ENCODE measurements around the gene HEATR3.

Gene HEATR3

DNA sequence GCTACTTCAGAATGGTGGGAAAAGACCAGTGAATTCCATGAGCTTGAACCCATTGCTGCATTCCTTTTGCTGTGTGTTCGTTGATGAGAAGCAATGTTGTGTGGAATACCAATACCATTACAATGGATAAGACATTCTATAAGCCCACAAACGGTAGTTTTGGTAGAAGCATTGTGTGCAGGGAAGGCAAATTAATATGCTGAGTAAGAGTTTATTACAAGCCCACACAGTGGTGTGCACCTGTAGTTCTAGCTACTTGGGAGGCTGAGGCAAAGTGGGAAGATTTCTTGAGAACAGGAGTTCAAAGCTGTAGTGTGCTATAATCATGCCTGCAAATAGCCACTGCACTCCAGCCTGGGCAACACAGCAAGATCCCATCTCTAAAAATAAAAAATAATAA is 67.4 kb downstream of the HEATR3 start:
- H3K4me3 ChIP-seq (replicated peaks in 1 of 2; ENCODE audit: low read depth in 2 of 2, low read length in 2 of 2): no peak overlapping the region

DNA sequence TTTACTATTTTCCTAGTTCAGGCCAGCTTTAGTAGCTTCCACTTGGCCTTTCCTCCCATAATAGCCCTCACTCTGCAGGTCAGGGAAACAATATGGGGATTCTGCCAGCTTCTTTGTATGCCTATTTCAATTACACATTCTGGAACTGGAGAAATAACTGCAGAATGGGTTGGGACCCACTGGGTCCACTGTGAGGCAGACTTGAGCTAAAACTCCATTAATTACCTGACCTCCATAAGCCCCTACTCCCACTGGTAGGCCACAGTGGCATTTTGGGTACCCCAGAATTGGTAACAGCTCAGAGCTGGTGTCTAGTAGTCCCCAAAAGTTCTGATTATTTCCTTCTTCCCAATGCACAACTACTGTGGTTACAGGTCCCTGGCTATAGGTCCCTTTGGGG is 70.6 kb downstream of the HEATR3 start:
- no peak for DNase-seq (ENCODE audit: low read depth in 2 of 2)
- TF ChIP-seq, protein P1, sequence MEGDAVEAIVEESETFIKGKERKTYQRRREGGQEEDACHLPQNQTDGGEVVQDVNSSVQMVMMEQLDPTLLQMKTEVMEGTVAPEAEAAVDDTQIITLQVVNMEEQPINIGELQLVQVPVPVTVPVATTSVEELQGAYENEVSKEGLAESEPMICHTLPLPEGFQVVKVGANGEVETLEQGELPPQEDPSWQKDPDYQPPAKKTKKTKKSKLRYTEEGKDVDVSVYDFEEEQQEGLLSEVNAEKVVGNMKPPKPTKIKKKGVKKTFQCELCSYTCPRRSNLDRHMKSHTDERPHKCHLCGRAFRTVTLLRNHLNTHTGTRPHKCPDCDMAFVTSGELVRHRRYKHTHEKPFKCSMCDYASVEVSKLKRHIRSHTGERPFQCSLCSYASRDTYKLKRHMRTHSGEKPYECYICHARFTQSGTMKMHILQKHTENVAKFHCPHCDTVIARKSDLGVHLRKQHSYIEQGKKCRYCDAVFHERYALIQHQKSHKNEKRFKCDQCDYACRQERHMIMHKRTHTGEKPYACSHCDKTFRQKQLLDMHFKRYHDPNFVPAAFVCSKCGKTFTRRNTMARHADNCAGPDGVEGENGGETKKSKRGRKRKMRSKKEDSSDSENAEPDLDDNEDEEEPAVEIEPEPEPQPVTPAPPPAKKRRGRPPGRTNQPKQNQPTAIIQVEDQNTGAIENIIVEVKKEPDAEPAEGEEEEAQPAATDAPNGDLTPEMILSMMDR (IDR thresholded peaks at IDR 0.05; ENCODE audit: low read depth, low read length): no peak
- no peak overlapping the region for H3K4me3 ChIP-seq (replicated peaks in 1 of 2; ENCODE audit: low read depth in 2 of 2, low read length in 2 of 2)

More for the DNA sequence above, 67.4 kb downstream of the HEATR3 start:
- no peak for DNase-seq (ENCODE audit: low read depth in 2 of 2)
- TF ChIP-seq, protein P1 (IDR thresholded peaks at IDR 0.05; ENCODE audit: low read depth, low read length): no peak

DNA sequence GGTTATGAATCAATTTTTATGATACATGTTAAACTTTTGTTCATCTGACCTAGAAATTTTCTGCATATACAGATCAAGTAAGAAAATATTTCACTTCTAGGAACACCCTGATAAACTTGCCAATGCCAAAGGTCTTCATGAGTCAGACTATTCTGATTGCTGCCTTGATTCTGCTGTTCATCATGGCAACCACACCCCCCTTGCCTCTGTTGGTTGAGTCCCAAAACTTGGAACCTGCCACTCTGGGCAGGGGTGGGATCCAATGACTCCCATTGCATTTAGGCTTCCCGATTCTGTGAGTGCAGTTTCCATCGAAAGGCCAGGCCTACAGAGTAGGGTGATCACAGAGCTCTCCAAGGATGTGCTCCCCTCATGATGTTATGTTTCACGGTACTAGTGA is 71.5 kb downstream of the HEATR3 start:
- no peak for DNase-seq (ENCODE audit: low read depth in 2 of 2)
- TF ChIP-seq, protein P1 (IDR thresholded peaks at IDR 0.05; ENCODE audit: low read depth, low read length): no peak
- no peak overlapping the region for H3K4me3 ChIP-seq (replicated peaks in 1 of 2; ENCODE audit: low read depth in 2 of 2, low read length in 2 of 2)

DNA sequence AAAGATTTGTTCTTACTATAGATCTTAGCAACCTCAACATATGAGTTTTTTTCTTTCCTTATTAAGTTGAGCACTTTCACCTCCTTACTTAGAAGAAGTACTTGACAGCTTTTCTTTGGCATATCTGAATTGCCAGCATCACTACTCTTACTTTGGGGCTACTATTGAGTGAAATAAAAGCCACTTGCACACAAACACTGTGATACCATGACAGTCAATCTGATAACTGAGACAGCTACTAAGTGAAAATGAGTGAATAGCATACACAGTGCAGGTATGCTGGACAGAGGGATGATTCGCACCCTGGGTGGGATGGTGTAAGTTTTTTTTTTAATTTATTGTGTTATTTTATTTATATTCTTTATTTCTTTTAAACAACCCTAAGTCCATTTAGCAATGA is 73.8 kb downstream of the HEATR3 start:
- TF ChIP-seq, protein P1 (IDR thresholded peaks at IDR 0.05; ENCODE audit: low read depth, low read length): no peak
- DNase-seq (ENCODE audit: low read depth in 2 of 2): no peak
- H3K4me3 ChIP-seq (replicated peaks in 1 of 2; ENCODE audit: low read depth in 2 of 2, low read length in 2 of 2): no peak overlapping the region

DNA sequence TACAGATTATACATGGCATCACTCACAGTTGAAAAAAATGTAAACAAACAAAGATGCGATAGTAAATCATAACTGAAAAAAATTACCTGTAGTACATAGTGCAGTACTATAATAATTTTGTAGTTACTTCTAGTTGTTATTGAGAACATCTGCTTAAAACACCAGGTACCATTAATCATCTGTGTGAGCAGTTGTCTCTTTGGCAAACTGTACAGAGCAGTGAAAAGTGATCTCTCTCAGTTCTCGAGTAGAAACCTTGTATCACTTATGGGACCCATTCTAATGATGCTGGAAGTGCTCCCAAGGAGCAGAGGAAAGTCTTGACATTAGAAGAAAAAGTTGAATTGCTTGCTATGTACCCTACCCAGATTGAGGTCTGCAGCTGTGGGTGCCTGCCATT is 78.4 kb downstream of the HEATR3 start:
- no peak overlapping the region for H3K4me3 ChIP-seq (replicated peaks in 1 of 2; ENCODE audit: low read depth in 2 of 2, low read length in 2 of 2)
- TF ChIP-seq, protein P1 (IDR thresholded peaks at IDR 0.05; ENCODE audit: low read depth, low read length): no peak
- DNase-seq (ENCODE audit: low read depth in 2 of 2): no peak

DNA sequence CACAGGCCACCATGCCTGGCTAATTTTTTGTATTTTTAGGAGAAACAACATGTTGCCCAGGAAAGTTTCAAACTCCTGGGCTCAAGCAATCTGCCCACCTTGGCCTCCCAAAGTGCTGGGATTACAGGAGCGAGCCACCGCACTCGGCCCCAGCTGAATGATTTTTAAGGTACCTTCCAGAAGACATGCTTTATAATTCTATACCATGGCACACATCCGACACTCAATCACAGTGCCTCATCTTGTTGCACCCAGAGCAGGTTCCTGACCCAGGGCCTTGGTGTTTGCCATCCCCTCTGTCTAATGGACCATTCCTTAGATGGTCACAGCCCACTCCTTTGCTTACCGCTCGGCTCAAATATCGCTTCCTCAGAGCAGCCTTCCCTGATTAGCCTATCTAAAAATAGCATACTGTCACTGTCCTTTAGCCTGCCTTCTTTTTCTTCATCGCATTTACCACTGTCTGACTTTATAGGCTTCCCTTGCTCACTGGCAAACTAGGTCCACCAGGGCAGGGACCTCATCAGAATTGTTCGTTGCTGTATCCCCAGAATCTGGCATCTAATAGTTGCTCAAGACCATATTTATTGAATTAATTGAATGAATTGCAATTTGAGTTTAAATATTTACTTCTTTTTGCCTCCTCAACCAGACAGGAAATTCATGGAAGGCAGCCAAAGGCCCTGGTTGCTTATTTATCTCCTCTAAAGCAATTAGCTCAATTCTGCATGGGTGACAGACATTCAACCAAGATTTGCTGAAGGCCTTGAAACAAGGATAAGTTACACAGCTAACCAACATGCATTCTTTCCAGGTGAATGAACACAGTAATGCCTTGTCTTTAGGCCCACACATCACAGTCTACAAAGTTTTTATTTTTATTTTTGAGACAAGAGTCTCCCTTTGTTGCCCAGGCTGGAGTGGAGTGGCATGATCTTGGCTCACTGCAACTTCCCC is 81.0 kb downstream of the HEATR3 start:
- no peak overlapping the region for H3K4me3 ChIP-seq (replicated peaks in 1 of 2; ENCODE audit: low read depth in 2 of 2, low read length in 2 of 2)
- peak in 1 of 2 donors; percentile 19 for DNase-seq (ENCODE audit: low read depth in 2 of 2)

More for the DNA sequence above, 81.0 kb downstream of the HEATR3 start:
- TF ChIP-seq, protein P1 (IDR thresholded peaks at IDR 0.05; ENCODE audit: low read depth, low read length): no peak

All from cardiac fibroblast (primary cell).